Colon (tissue), 2 donors: ENCODE results near the gene EVA1C.

Source experiments
- FAIRE-seq: peaks from 2 replicates; lab custom pipeline; 2012; peaks lifted over from hg19 to GRCh38; lab: Jason Lieb, UNC
- donor health status: control.
- donor health status: control.

Gene EVA1C

GRCh38 chr21:32562426-32562825, 149.9 kb downstream of the EVA1C start:
- FAIRE-seq = no peak

GRCh38 chr21:32562915-32563314, 150.4 kb downstream of the EVA1C start:
- no peak for FAIRE-seq
